ENCODE measurements around the gene CXorf49.
"Not testable (repeated sequence)": the region's sequence is repeated elsewhere in the genome, so short reads cannot be mapped to it uniquely, and the experiment has no call there.

The CXorf49 gene

DNA sequence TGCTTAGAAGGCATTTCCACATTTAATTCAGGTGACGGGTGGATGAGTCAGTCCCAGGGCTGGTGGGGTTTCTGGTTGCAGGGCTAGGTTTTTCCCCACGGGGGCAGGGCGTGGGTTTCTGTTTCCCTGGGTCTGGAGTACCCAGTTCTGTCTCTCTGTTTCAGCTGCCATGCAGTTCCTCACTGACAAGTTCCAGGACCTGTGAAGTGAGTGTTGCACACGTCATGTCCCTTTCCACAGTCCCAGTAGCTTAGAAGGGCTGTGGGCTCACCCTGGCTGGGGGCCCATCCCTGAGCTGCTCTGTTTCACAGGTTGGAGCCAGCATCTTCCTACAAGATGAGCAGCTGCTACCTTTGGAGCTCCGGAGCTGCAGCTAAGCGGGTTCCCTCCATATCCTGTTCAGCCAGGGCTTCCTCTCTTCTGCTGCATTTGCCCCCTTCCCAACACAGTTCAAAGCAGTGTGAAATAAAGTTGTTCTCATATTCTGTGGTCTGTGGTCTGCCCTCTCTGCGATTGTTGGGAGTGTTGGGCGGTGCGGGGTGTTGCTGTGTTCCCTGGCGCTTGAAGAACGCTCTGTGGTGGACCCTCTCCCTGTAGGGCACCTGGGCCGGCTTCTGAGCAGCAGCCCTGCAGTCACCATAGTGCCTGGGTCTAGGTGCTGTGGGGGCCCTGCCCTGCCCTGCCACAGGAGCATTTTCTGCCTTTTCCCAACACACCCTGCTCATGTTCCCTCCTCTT is 46.9 kb downstream of the CXorf49 start:
- no peak for DNase-seq

DNA sequence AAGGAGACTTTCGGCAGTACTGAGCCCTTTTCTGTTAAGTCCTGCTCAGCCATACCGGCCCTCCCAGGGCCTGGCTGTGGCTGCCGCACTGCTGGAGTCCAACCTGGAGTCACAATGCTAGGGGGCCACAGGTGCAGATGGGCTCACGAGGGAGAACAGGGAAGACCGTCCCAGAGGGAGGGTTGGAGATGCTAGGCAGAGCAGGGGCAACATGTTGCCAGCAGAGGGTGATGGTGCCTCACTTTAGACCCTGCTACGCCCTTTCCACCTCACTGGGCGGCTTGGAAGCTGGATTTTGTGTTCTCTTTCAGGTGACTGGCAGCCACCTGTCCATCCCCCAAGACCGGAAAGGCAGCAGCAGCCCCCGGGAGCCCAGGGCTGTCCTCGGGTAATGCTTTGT is 48.1 kb downstream of the CXorf49 start:
- DNase-seq, result not testable (repeated sequence)

DNA sequence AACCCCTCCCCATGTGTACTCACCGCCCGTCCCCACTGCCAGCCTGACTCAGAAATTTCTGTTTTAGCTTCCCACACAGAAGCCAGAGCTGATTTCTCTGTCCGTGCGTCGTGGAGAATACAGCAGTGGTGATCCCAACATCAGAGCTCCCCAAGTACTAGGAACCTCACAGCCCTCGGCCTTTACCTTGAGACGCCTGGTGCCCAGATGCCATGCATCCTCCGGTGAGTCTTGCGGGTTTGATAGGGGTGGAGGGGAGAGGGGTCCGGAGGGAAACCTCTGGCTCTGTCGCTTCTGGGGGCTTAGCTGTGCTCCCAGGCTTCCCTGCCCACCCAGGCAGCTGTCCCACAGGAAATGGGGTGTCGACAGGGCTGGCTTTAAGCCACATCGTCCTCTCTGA is 48.6 kb downstream of the CXorf49 start:
- DNase-seq, result no peak

DNA sequence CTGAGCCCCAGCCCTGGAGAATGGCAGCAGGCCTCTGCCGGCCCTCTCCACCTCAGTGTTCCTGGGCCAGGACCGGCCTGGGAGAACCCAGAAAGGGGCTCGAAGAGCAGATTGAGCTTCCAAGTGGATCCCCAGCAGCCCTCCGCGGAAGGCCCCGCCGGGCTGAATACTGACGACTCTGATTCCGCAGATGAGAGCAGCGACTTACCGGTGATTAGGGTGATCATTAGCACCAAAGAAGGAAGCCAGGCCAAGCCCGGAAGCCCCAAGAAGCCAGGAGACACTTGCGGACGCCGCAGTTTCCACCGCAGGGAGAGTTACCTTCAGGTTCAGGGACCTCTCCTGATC is 49.9 kb downstream of the CXorf49 start:
- no peak for DNase-seq

DNA sequence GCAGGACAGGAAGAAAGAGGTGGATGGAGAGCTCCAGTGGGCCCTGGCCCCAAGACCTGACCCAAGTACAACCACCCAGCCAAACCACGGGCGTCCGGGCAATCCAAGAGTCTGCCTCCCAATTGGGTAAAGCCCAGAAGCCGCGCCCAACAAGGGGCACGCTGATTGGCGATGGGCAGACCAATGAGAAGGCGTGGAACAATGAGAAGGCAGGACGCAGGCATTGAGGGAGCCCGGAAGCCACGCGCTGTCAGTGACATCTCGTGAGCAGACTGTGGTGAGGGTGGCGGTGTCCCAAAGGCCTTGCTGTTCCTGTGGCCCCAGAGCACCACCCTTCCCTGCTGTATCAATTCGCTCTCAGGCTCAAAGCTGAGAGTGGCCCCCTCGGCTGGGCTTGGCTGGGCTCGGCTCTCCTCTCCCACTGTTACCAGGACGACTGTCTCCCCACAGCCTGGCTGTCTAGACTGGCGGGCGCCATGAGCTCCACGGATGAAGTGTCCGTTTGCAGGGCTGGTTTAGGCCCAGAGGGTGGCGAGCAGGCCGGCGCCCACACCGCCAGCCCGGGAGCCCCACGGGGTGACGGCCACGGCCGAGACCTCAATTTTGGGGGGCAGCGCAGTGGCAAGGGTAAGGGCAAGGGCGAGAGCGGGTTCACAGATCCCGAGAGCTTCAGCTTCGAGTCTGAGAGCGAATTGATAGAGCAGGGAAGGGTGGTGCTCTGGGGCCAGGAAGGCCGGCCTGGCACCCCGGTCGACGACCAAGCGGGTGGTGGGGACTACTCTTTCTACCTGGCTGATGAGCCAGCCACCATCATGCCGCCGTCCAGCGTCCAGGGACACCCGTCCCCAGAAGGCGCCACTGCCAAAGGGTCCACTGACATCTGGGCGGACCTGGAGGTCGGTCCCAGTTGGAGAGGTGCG is 50.5 kb downstream of the CXorf49 start, which contains the start of gene LOC101059915:
Gene LOC101059915 (plus strand): TSS at position 219 of the 920 bp plus-strand sequence.
- DNase-seq, result no peak

DNA sequence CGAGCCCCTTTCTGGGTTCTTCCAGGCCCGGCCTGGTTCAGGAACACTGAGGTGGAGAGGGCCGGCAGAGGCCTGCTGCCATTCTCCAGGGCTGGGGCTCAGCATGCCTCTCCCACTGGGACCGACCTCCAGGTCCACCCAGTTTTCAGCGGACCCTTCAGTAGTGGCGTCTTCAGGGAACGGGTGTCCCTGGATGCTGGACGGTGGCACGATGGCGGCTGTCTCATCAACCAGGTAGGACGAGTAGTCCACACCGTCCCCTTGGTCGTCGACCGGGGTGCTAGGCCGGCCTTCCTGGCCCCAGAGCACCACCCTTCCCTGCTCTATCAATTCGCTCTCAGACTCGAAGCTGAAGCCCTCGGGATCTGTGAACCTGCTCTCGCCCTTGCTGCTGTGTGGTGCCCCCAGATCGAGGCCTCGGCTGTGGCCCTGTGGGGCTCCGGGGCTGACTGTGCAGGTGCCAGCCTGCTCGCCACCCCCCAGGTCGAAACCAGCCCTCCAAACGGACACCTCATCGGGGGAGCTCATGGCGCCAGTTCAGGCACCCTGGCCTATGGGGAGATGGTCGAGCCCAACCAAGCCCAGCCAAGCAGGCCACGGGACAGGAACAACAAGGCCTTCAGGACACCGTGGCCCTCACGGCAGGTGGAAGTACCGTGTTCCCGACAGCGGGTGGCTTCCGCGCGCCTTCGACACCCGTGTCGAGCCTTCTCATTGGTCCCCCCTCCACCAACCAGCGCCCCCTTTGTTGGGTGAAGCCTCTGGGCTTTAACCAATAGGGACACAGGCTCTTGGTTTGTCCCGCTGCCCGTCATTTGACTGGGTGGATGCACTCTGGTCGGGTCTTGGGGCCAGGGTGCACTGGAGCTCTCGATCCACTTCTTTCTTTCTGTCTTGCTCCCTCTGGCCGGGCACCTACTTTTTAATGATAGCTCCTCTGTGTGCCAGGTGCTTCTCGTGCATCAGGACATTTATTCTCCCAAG is 51.6 kb downstream of the CXorf49 start:
- DNase-seq, result no peak

DNA sequence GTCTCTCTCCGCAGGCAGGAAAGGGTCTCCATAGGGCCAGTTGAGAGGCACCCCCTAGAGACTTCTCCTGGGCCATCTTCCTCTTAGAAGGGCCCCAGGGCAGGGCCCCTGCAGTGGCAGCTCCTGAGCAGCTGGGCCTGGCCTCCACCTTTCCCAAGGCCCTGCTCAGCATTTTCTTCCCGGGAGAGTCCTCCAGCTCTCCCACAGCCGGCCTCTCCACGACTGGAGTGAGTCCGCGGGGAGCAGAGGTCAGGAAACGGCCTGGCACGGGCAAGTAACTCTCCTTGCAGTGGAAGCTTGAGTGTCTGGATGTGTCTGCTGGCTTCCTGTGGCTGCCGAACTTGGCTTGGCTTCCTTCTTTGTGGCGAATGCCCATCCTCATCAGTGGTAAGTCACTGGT is 52.3 kb downstream of the CXorf49 start:
- DNase-seq, result no peak

DNA sequence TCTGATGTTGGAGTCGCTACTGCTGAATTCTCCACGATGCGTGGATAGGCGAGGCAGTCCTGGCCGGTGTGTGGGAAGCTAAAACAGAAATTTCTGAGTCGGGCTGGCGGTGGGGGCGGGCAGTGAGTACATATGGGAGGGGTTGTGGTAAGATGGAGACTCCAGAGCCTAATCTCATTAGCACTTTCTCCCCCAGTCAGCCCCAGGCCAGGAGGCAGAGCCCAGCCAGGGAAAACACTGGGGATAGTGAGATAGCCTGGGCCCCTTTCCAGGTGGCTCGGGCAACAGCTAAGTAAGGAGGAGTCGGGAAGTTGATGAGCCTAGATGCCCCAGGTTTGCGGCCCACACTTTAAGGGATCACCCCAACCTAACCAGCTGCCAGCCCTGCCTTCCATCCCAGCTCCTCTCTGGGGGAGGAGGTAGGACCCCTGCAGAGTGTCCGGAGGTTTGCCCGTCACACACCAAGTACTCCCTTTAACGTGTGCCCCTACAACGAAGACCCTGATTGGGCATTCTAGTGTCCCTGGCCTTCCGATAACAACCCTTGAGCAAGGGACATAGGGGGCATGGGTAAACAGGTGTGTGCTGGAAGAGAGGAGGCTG is 53.1 kb downstream of the CXorf49 start:
- no peak for DNase-seq
